Measurements from ENCODE around the gene TMEM176A. TPM values are rescaled to one million over a fixed set of nuclear protein-coding genes. Genes with fewer than 3 reads are reported as not detected.

TMEM176A gene
- total and polyA plus RNA-seq, 2 of the 8 experiments (the other 6 are each of a cell fraction or from before 2014, with no cell fraction given), result 1.3 to 1.5 TPM

DNA sequence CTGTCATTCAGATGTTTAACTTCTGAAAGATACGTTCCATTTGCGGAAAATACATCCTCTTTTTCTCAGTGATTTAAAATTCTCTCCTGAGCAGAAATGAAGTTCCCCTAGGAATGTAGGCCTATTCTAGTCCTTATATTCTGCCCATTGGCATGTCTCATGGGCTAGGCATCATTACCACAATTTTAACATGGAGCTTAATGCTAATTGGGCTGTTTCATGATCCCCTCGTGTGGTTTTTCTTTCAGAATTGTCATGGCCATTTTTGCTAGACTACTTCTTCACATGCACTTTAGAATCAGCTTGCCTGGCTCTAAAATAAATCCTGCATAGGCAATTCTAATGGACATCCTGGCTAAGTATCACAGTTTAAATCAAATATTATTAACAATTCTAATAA, 1.4 kb upstream of the TMEM176A start:
- H2BK5ac ChIP-seq (ENCODE audit: low read depth, low read length), result no peak overlapping the region
- no peak overlapping the region for H3K9ac ChIP-seq (replicated peaks in 1 of 4; ENCODE audit: extremely low read depth in 1 of 4, low read depth in 3 of 4, low read length in 3 of 4)
- peaks cover 14% of the 10 kb centered on the region for H3K23me2 ChIP-seq (ENCODE audit: low read depth, low read length)
- no peak overlapping the region for H4K91ac ChIP-seq (replicated peaks; ENCODE audit: insufficient read length, low read length)
- no peak overlapping the region for H2AK5ac ChIP-seq (ENCODE audit: low read depth, low read length)
- H4K20me1 ChIP-seq (replicated peaks in 1 of 2; ENCODE audit: control insufficient read depth in 1 of 2, insufficient read depth in 2 of 2, low read length in 2 of 2), result no peaks in the 10 kb centered on the region
- H4K5ac ChIP-seq (ENCODE audit: insufficient read length, low read depth, low read length), result no peak overlapping the region
- FAIRE-seq (no peak), DNase-seq (ENCODE audit: low read depth in 1 of 2, low spot score in 2 of 2) (no peak)
- peaks cover 37 to 49% (median 46%) of the 10 kb centered on the region in 4 experiments for H3K27me3 ChIP-seq (replicated peaks in 1 of 4; ENCODE audit: control insufficient read depth in 3 of 4, extremely low read depth in 1 of 4, insufficient read depth in 3 of 4, low read length in 3 of 4)
- no peak overlapping the region for H2BK12ac ChIP-seq (ENCODE audit: low read depth, low read length)
- no peak overlapping the region for H3K56ac ChIP-seq (replicated peaks; ENCODE audit: insufficient read length, low read depth, low read length)
- H2AFZ ChIP-seq (ENCODE audit: low read length), result no peak overlapping the region
- 88% methylated on average over 3 of the region's 3 CpGs; no CpG with 5 or more reads in 1 of the 2 experiments for WGBS, 2 experiments (ENCODE audit: extremely low coverage in 1 of 2, insufficient coverage in 1 of 2, insufficient read length in 1 of 2, insufficient replicate concordance in 2 of 2, low coverage in 1 of 2, low lambda C conversion rate in 2 of 2, missing lambda C conversion rate in 1 of 2)
- POLR2A ChIA-PET (ENCODE audit: partially characterized antibody), result interaction anchor here (1.2 kb wide), 1 partner anchor 20 kb away, joined by 3 read pairs; no protein-coding TSS in a partner anchor
- no peak overlapping the region for H3K18ac ChIP-seq (ENCODE audit: extremely low read depth, low read length)
- no peaks in the 10 kb centered on the region; a peak in 1 of 4 replicates for H3K9me3 ChIP-seq (ENCODE audit: insufficient read depth in 2 of 2, low read depth in 1 of 2, low read length in 1 of 2)
- peaks cover 0 to 9% (median 4%) of the 10 kb centered on the region in 4 experiments; a peak in 6 of 7 replicates for H3K4me1 ChIP-seq (replicated peaks in 1 of 4; ENCODE audit: control insufficient read depth in 3 of 4, insufficient read depth in 4 of 4, low read length in 3 of 4)
- no peak overlapping the region for H4K8ac ChIP-seq (ENCODE audit: extremely low read depth, insufficient read depth, low read length)
- H3K79me1 ChIP-seq (ENCODE audit: low read depth, low read length), result no peaks in the 10 kb centered on the region
- H3K4me2 ChIP-seq (ENCODE audit: insufficient read depth in 1 of 2, low read depth in 2 of 2, low read length in 2 of 2), result peak overlapping the region; percentile 84 to 87
- CTCF ChIA-PET (ENCODE audit: partially characterized antibody), result interaction anchor here (0.8 to 1.9 kb wide), 9 partner anchors 9 to 350 kb away, joined by 3 to 6 read pairs (median 3); no protein-coding TSS in a partner anchor
- H3K23ac ChIP-seq (ENCODE audit: insufficient read length), result no peak overlapping the region
- H2BK120ac ChIP-seq (replicated peaks; ENCODE audit: low read depth, low read length), result no peak overlapping the region
- H3K14ac ChIP-seq (ENCODE audit: insufficient read length), result no peak overlapping the region
- H2BK15ac ChIP-seq (ENCODE audit: low read length), result no peak overlapping the region
- no peak overlapping the region for H2BK20ac ChIP-seq (ENCODE audit: low read length)
- H3K4ac ChIP-seq (replicated peaks; ENCODE audit: insufficient read length, low read depth, low read length), result no peak overlapping the region
- TF ChIP-seq YY1 (IDR thresholded peaks at IDR 0.05; ENCODE audit: low read depth, low read length) (no peak), TAF1 (IDR thresholded peaks at IDR 0.05; ENCODE audit: low read depth, low read length) (no peak), POLR2AphosphoS5 (IDR thresholded peaks at IDR 0.05; ENCODE audit: low read depth, low read length) (no peak), CREB1 (IDR thresholded peaks at IDR 0.05) (no peak), ZNF274 (IDR thresholded peaks at IDR 0.05; ENCODE audit: borderline replicate concordance, extremely low read depth, low read length) (no peak), GABPA (IDR thresholded peaks at IDR 0.05; ENCODE audit: borderline replicate concordance, insufficient read depth, low read length) (no peak), CBX5 (IDR thresholded peaks at IDR 0.05; ENCODE audit: low read depth, low read length) (no peak)
- peaks cover 0 to 11% (median 0%) of the 10 kb centered on the region in 4 experiments; a peak in 1 of 8 replicates for H3K36me3 ChIP-seq (ENCODE audit: control insufficient read depth in 2 of 4, insufficient read depth in 4 of 4, low read length in 3 of 4)
- no peaks in the 10 kb centered on the region for H3K79me2 ChIP-seq (ENCODE audit: control insufficient read depth in 1 of 2, insufficient read depth in 2 of 2, low read length in 2 of 2)
- H3K4me3 ChIP-seq (ENCODE audit: extremely low read depth in 1 of 4, insufficient read depth in 2 of 4, low read depth in 3 of 4, low read length in 4 of 4), result peak overlapping the region in 1 of 4 experiments; percentile 66; a peak in 2 of 8 replicates
- H3K27ac ChIP-seq (ENCODE audit: low read depth, low read length), result no peak overlapping the region
